ENCODE results near the gene CRELD2. TPM values are rescaled to one million over a fixed set of nuclear protein-coding genes. Genes with fewer than 3 reads are reported as not detected.

Gene CRELD2
- total RNA-seq, 1 donor = 13.6 TPM

- Histone ChIP-seq H3K4me1 (ENCODE audit: insufficient read depth, low read length) (peaks cover 80% of the 10 kb centered on the region), H3K9me3 (ENCODE audit: low read depth, low read length) (no peaks in the 10 kb centered on the region), H3K27me3 (ENCODE audit: insufficient read depth, low read length) (no peaks in the 10 kb centered on the region), H3K4me3 (ENCODE audit: low read length) (no peak overlapping the region)
These were observed 47.8 kb downstream of the CRELD2 start for GRCh38 chr22:49966041-49966773.

GRCh38 chr22:49966774-49967705 lies 48.6 kb downstream of the CRELD2 start:
- Histone ChIP-seq H3K27me3 (ENCODE audit: insufficient read depth, low read length) (no peaks in the 10 kb centered on the region), H3K9me3 (ENCODE audit: low read depth, low read length) (no peaks in the 10 kb centered on the region), H3K4me3 (ENCODE audit: low read length) (no peak overlapping the region), H3K4me1 (ENCODE audit: insufficient read depth, low read length) (peaks cover 85% of the 10 kb centered on the region)

- Histone ChIP-seq H3K4me3 (ENCODE audit: low read length) (no peak overlapping the region), H3K4me1 (ENCODE audit: insufficient read depth, low read length) (peaks cover 81% of the 10 kb centered on the region), H3K27me3 (ENCODE audit: insufficient read depth, low read length) (no peaks in the 10 kb centered on the region), H3K9me3 (ENCODE audit: low read depth, low read length) (no peaks in the 10 kb centered on the region)
These were observed 49.3 kb downstream of the CRELD2 start for GRCh38 chr22:49967706-49968208.

- Histone ChIP-seq H3K4me3 (ENCODE audit: low read length) (no peak overlapping the region), H3K4me1 (ENCODE audit: insufficient read depth, low read length) (peaks cover 74% of the 10 kb centered on the region)
These were observed 49.9 kb downstream of the CRELD2 start for GRCh38 chr22:49968313-49968830.

GRCh38 chr22:49968831-49969661 lies 50.6 kb downstream of the CRELD2 start:
- Histone ChIP-seq H3K4me1 (ENCODE audit: insufficient read depth, low read length) (peaks cover 68% of the 10 kb centered on the region), H3K27me3 (ENCODE audit: insufficient read depth, low read length) (no peaks in the 10 kb centered on the region), H3K4me3 (ENCODE audit: low read length) (no peak overlapping the region), H3K9me3 (ENCODE audit: low read depth, low read length) (no peaks in the 10 kb centered on the region)

More at GRCh38 chr22:49968313-49968830, 49.9 kb downstream of the CRELD2 start:
- H3K9me3 ChIP-seq (ENCODE audit: low read depth, low read length) = no peaks in the 10 kb centered on the region
- H3K27me3 ChIP-seq (ENCODE audit: insufficient read depth, low read length) = no peaks in the 10 kb centered on the region

GRCh38 chr22:49969751-49970527 lies 51.5 kb downstream of the CRELD2 start:
- Histone ChIP-seq H3K9me3 (ENCODE audit: low read depth, low read length) (no peaks in the 10 kb centered on the region), H3K4me1 (ENCODE audit: insufficient read depth, low read length) (peaks cover 60% of the 10 kb centered on the region), H3K27me3 (ENCODE audit: insufficient read depth, low read length) (no peaks in the 10 kb centered on the region), H3K4me3 (ENCODE audit: low read length) (no peak overlapping the region)

- Histone ChIP-seq H3K4me3 (ENCODE audit: low read length) (peak overlapping the region; percentile 30), H3K4me1 (ENCODE audit: insufficient read depth, low read length) (peaks cover 55% of the 10 kb centered on the region), H3K27me3 (ENCODE audit: insufficient read depth, low read length) (no peaks in the 10 kb centered on the region), H3K9me3 (ENCODE audit: low read depth, low read length) (no peaks in the 10 kb centered on the region)
These were observed 52.2 kb downstream of the CRELD2 start for GRCh38 chr22:49970528-49971231.

- H3K9me3 ChIP-seq (ENCODE audit: low read depth, low read length) = no peaks in the 10 kb centered on the region
- H3K27me3 ChIP-seq (ENCODE audit: insufficient read depth, low read length) = no peaks in the 10 kb centered on the region
- peak overlapping the region; percentile 30 for H3K4me3 ChIP-seq (ENCODE audit: low read length)
- peaks cover 53% of the 10 kb centered on the region for H3K4me1 ChIP-seq (ENCODE audit: insufficient read depth, low read length)
These were observed 53.1 kb downstream of the CRELD2 start for GRCh38 chr22:49971232-49972162.

- Histone ChIP-seq H3K4me3 (ENCODE audit: low read length) (no peak overlapping the region), H3K9me3 (ENCODE audit: low read depth, low read length) (no peaks in the 10 kb centered on the region), H3K4me1 (ENCODE audit: insufficient read depth, low read length) (peaks cover 48% of the 10 kb centered on the region), H3K27me3 (ENCODE audit: insufficient read depth, low read length) (no peaks in the 10 kb centered on the region)
These were observed 54.0 kb downstream of the CRELD2 start for GRCh38 chr22:49972163-49973017.

- Histone ChIP-seq H3K9me3 (ENCODE audit: low read depth, low read length) (no peaks in the 10 kb centered on the region), H3K4me3 (ENCODE audit: low read length) (no peak overlapping the region), H3K27me3 (ENCODE audit: insufficient read depth, low read length) (no peaks in the 10 kb centered on the region), H3K4me1 (ENCODE audit: insufficient read depth, low read length) (peaks cover 39% of the 10 kb centered on the region)
These were observed 54.9 kb downstream of the CRELD2 start for GRCh38 chr22:49973018-49973961.

All from mononuclear cell (primary cell).